HUES6 (cell line): ENCODE measurements around the gene NPLOC4.

ENCODE experiments used
- H3K27ac ChIP-seq: 2 replicates; pipeline ENCODE4 v1.7.0; 2013; ENCODE audit warnings: low read depth, mild to moderate bottlenecking, low read length, inconsistent platforms
- H3K27me3 ChIP-seq: 2 replicates; pipeline ENCODE4 v1.6.1; 2013; ENCODE audit warnings: low read length; ENCODE audit not compliant: control insufficient read depth, insufficient read depth
- H3K36me3 ChIP-seq: 2 replicates; pipeline ENCODE4 v1.6.1; 2013; ENCODE audit warnings: low read length; ENCODE audit not compliant: control insufficient read depth, insufficient read depth
- H3K4me1 ChIP-seq: 2 replicates; pipeline ENCODE4 v1.6.1; 2013; ENCODE audit warnings: low read length; ENCODE audit not compliant: control insufficient read depth, insufficient read depth
- H3K4me3 ChIP-seq: 2 replicates; pipeline ENCODE4 v1.5.1; 2013; ENCODE audit warnings: low read depth, low read length
- H3K9ac ChIP-seq: one replicate; pipeline ENCODE4 v1.6.1; 2013; ENCODE audit warnings: mild to moderate bottlenecking, low read length
- H3K9me3 ChIP-seq: 2 replicates; pipeline ENCODE4 v1.6.1; 2013; ENCODE audit warnings: low read depth, low read length; ENCODE audit not compliant: control insufficient read depth, insufficient read depth

Gene NPLOC4

GRCh38 chr17:81520021-81520901 lies 116.7 kb downstream of the NPLOC4 start:
- Histone ChIP-seq H3K36me3 (no peaks in the 10 kb centered on the region), H3K9me3 (no peaks in the 10 kb centered on the region), H3K4me1 (peaks cover 50% of the 10 kb centered on the region), H3K27ac (no peak overlapping the region; the same call in 1 of the 2 replicates), H3K9ac (peak overlapping the region; percentile 75), H3K4me3 (peak overlapping the region; percentile 63), H3K27me3 (peaks cover 36% of the 10 kb centered on the region)

- H3K4me1 ChIP-seq = peaks cover 50% of the 10 kb centered on the region
- no peaks in the 10 kb centered on the region for H3K9me3 ChIP-seq
- peak overlapping the region; percentile 63 for H3K4me3 ChIP-seq
- H3K36me3 ChIP-seq = no peaks in the 10 kb centered on the region
- peak overlapping the region; percentile 37; the same call in 1 of the 2 replicates for H3K27ac ChIP-seq
- peaks cover 36% of the 10 kb centered on the region for H3K27me3 ChIP-seq
- H3K9ac ChIP-seq = peak overlapping the region; percentile 75
Observed at GRCh38 chr17:81519284-81520020, 117.5 kb downstream of the NPLOC4 start.

DNA sequence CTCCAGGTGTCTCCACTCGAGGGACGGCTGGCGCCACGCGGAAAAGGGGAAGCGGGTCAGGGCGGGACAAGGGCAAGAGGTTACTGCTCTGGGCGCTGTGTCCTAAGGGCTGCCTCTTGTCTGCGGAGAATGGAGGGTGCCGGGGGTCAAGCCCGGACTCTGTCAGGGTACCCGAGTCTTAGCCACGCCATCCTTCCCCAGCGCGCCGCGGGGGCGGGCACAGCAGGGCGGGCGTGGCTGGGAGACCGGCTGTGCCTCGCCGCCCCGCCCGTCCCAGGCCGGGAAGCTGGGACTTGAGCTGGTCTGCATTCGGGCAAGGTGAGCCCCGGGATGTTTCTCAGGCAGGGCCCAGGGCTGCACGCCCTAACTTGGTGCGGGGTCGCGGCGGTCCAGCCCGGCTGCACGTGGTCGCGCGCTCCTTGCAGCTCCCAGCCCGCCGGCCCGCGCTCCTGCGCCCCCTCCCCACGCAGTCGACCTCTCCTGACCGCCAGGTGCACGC lies 118.1 kb downstream of the NPLOC4 start:
- Histone ChIP-seq H3K27ac (peak overlapping the region; percentile 37; the same call in 1 of the 2 replicates), H3K9ac (peak overlapping the region; percentile 75), H3K36me3 (no peaks in the 10 kb centered on the region), H3K4me3 (peak overlapping the region; percentile 63), H3K9me3 (no peaks in the 10 kb centered on the region), H3K27me3 (peaks cover 36% of the 10 kb centered on the region), H3K4me1 (peaks cover 50% of the 10 kb centered on the region)

DNA sequence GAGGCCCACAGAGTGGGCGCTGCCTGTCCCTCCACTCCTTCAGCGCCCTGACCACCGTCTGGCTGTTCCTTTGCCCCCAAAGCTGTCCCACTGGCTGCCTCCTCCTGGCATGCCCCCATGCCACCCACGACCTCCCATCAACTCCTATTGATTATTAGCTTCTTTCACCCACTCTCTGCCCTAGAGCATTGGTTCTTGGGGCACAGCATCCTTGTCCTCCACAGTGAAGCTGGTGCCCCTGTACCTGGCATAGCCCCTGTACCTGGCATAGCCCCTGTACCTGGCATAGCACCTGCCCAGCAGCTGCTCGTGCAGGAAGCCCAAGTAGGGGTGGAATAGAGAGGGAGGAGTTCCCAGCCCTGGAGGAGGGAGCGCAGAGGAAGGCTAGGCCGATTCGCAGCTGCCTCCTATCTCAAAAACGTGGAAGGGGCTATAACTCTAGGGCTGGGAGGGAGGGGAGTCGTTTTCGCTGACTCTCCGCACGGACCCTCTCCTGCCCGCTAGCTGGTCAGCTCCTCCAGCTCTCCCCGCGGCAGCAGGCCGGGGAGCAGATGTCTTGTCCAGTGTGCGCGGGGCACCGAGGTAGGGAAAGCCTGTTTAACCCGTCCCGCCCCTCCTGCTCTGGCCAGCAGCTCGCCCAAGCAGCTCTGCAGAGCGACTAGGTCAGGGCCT lies 118.7 kb downstream of the NPLOC4 start:
- Histone ChIP-seq H3K4me1 (peaks cover 44% of the 10 kb centered on the region), H3K27ac (peak overlapping the region; percentile 37; the same call in 1 of the 2 replicates), H3K9ac (peak overlapping the region; percentile 75), H3K9me3 (no peaks in the 10 kb centered on the region), H3K4me3 (peak overlapping the region; percentile 63), H3K27me3 (peaks cover 36% of the 10 kb centered on the region), H3K36me3 (no peaks in the 10 kb centered on the region)

DNA sequence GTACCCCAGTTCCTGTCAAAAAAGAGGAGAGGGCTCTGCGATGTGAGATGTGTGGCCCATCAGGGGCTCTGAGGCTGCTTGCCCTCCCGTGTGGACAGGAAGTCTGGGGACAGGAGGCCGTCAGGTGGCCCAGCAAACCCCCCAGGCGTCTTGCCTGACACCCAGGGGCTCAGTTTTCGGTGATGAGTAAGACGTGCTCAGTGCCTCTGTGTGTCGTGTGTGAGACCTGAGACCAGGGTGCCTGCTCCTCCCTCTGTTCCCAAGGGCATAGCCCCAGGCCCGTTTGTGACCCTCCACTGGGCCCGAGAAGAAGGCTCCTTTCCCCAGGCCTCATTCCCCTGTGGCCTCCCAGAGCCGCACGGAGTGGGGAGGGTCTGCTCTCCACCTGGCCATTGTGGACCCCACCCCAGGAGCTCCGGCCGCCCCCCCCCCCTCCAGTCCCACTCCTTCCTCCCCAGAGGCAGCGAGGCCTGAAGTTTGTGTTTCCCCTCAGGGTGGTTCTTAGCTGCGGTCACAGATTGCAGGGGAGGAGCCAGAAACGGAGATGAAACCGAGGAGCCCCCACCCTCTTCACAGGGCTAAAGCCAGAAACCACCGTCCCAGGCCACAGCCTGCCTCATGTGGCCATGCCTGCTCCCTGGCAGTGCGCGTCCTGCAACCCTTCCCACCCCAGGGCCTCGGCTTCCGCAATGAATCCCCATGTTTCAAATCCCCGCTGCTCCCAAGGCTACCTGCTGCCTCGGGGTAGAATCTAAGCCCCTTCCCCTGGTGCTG lies 119.4 kb downstream of the NPLOC4 start:
- Histone ChIP-seq H3K4me3 (peak overlapping the region; percentile 63), H3K4me1 (peaks cover 41% of the 10 kb centered on the region), H3K9me3 (no peaks in the 10 kb centered on the region), H3K27ac (no peak overlapping the region; the same call in 1 of the 2 replicates), H3K27me3 (peaks cover 36% of the 10 kb centered on the region), H3K9ac (peak overlapping the region; percentile 75), H3K36me3 (no peaks in the 10 kb centered on the region)

GRCh38 chr17:81517009-81517338 lies 119.9 kb downstream of the NPLOC4 start:
- Histone ChIP-seq H3K36me3 (peaks cover 3% of the 10 kb centered on the region), H3K4me3 (peak overlapping the region; percentile 90; the same call in 1 of the 2 replicates), H3K9me3 (no peaks in the 10 kb centered on the region), H3K27ac (no peak overlapping the region), H3K4me1 (peaks cover 41% of the 10 kb centered on the region), H3K27me3 (peaks cover 36% of the 10 kb centered on the region), H3K9ac (peak overlapping the region; percentile 100)

- Histone ChIP-seq H3K27me3 (peaks cover 30% of the 10 kb centered on the region), H3K9me3 (no peaks in the 10 kb centered on the region), H3K27ac (peak overlapping the region; percentile 12; the same call in 1 of the 2 replicates), H3K4me3 (peak overlapping the region; percentile 90), H3K36me3 (peaks cover 8% of the 10 kb centered on the region), H3K9ac (peak overlapping the region; percentile 100), H3K4me1 (peaks cover 41% of the 10 kb centered on the region)
Observed at GRCh38 chr17:81516439-81516838, 120.5 kb downstream of the NPLOC4 start.

- H3K36me3 ChIP-seq = peaks cover 17% of the 10 kb centered on the region
- H3K27ac ChIP-seq = peak overlapping the region; percentile 96; the same call in 1 of the 2 replicates
- peak overlapping the region; percentile 90 for H3K4me3 ChIP-seq
- H3K27me3 ChIP-seq = peaks cover 26% of the 10 kb centered on the region
- peaks cover 40% of the 10 kb centered on the region for H3K4me1 ChIP-seq
- H3K9me3 ChIP-seq = no peaks in the 10 kb centered on the region
- peak overlapping the region; percentile 100 for H3K9ac ChIP-seq
Observed at GRCh38 chr17:81515530-81516041, 121.3 kb downstream of the NPLOC4 start.

GRCh38 chr17:81514739-81515529 lies 122.0 kb downstream of the NPLOC4 start:
- Histone ChIP-seq H3K4me1 (peaks cover 33% of the 10 kb centered on the region), H3K9me3 (no peaks in the 10 kb centered on the region), H3K4me3 (peak overlapping the region; percentile 90), H3K36me3 (peaks cover 23% of the 10 kb centered on the region), H3K27me3 (peaks cover 20% of the 10 kb centered on the region), H3K9ac (peak overlapping the region; percentile 100), H3K27ac (peak overlapping the region; percentile 97; the same call in 1 of the 2 replicates)
